Fibroblast of the aortic adventitia (primary cell): Measurements from ENCODE around the gene PCNX2. TPM values are rescaled to one million over a fixed set of nuclear protein-coding genes. Genes with fewer than 3 reads are reported as not detected.

Experiments
- DNase-seq: peaks from one replicate; pipeline ENCODE4 v3.0.0-alpha.2; 2010; ENCODE audit warnings: low read depth
- H3K4me3 ChIP-seq: 2 replicates; pipeline ENCODE4 v1.5.1; 2011; ENCODE audit warnings: low read depth, mild to moderate bottlenecking, control low read depth, low read length, moderate library complexity
- total RNA-seq: library from RNA; depleted of rRNA; stranded (reverse); fragments of >200 nt; gene quantifications from 2 replicates; pipeline ENCODE4 v1.2.3, GENCODE V29; 2012; ENCODE audit warnings: low replicate concordance
- TF ChIP-seq, protein P1 (sequence below): IDR thresholded peaks from 2 replicates; pipeline ENCODE4 v1.5.1; 2011; ENCODE audit warnings: mild to moderate bottlenecking, low read length, control low read depth, inconsistent platforms; ENCODE audit not compliant: insufficient read depth

The PCNX2 gene
- total RNA-seq, 1 donor: 70.7 TPM

DNA sequence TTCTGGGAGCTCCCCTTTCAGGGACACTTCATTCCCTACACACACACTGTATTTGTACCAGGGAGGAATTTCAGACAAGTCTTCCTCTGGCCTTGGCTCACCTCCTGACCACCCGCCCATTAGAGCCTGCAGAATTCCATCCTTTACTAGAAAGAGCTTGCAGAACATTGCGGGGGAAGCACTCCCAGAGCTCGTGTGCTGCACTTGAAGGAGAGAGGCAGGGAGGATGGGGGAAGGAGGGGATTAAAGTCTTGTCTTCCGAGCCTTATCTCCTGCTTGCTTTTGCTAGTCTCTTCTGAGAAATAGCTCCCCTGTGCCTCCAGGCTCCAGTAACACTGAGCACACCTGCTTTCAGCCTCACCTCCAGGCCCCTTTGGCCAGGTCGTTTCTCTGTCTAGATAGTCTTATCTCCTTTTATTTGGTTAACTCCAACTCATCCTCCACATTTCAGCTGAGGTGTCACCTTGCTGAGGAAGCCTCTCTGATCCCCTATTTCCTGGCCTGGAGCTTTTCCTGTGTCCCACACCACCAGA is 62.0 kb downstream of the PCNX2 start:
- DNase-seq: no peak
- TF ChIP-seq, protein P1, sequence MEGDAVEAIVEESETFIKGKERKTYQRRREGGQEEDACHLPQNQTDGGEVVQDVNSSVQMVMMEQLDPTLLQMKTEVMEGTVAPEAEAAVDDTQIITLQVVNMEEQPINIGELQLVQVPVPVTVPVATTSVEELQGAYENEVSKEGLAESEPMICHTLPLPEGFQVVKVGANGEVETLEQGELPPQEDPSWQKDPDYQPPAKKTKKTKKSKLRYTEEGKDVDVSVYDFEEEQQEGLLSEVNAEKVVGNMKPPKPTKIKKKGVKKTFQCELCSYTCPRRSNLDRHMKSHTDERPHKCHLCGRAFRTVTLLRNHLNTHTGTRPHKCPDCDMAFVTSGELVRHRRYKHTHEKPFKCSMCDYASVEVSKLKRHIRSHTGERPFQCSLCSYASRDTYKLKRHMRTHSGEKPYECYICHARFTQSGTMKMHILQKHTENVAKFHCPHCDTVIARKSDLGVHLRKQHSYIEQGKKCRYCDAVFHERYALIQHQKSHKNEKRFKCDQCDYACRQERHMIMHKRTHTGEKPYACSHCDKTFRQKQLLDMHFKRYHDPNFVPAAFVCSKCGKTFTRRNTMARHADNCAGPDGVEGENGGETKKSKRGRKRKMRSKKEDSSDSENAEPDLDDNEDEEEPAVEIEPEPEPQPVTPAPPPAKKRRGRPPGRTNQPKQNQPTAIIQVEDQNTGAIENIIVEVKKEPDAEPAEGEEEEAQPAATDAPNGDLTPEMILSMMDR: no peak
- H3K4me3 ChIP-seq: no peak overlapping the region

DNA sequence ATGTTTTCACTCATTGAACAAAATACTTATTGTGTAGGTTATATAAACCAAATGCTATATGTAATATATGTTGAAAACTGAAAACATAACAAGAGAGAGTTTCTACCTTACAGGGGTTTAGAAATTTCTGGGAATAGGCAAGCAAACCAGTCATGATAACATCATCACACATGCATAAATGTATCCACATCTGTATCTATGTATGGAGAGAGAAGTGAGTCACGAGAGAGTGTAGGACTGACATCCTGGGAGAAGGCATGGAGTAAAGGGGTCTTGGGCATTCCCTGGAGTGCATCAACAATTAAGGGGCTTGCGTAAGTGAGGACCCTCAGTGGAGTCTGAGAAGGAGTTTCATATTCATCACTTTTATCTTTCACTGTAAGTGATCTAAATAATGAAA is 65.5 kb downstream of the PCNX2 start:
- TF ChIP-seq, protein P1: no peak
- no peak overlapping the region for H3K4me3 ChIP-seq
- DNase-seq: no peak

DNA sequence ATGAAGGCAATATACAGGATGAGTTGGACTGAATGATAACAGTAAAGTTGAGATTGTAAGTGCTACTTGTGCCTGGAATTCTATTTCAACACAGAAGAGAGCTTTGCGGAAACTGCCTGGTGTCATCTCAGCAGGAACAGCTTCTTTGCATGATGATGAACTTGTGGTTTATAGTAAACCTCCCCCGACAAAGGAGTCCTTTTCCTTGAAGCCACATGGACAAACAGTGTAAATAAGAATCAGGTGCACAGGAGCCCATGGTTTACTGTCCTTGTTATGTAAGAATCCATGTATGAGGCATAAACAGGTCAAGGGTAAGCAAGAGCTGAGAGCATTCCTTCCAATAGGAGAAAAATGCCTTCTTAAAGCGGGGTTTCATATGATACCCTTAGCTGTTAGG is 66.2 kb downstream of the PCNX2 start:
- no peak for DNase-seq
- no peak overlapping the region for H3K4me3 ChIP-seq
- TF ChIP-seq, protein P1: no peak

DNA sequence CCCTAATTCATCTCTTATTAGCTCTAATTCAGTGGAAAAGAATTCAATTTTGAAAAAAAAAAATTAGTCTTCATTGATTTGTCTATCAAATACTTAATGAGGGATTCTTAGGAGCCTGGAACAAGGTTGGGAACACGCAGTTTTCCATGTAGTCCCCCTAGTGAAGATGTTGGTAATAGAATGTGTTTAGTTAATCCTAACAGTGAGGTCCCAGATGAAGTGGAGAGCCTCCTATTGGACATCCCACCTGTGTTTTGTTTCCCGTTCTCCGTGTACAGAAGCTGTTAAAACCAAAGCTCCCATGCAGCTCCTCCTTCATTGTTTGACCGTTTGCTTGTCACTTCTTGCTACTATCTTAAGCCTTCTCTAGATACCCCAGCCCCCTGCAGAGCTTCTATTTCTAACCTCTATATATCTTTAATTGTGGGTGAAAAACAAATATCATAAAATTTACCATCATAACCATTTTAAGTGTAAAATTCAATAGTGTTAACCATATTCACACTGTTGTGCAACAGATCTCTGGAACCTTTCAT is 67.5 kb downstream of the PCNX2 start:
- TF ChIP-seq, protein P1: no peak
- no peak for DNase-seq
- H3K4me3 ChIP-seq: no peak overlapping the region

DNA sequence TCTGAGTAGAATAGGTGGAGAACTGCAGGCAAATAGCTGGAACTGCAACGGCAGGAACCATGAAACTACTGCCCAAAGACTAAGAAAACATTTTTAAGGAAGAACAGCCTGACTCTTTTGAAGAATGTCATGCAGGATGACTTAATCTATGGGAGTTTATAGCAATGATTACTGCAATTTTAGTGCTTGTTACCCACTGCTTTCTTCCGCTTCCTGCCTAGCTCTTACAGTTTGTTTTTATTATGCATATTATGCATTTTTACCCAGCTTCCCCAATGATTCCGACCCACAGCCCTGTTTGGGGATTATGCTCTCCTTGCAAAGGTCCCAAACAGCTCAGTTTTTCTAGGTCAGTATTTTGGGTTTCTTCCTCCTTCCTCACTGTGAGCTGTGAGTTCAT is 71.2 kb downstream of the PCNX2 start:
- DNase-seq: no peak
- TF ChIP-seq, protein P1: no peak
- H3K4me3 ChIP-seq: no peak overlapping the region

DNA sequence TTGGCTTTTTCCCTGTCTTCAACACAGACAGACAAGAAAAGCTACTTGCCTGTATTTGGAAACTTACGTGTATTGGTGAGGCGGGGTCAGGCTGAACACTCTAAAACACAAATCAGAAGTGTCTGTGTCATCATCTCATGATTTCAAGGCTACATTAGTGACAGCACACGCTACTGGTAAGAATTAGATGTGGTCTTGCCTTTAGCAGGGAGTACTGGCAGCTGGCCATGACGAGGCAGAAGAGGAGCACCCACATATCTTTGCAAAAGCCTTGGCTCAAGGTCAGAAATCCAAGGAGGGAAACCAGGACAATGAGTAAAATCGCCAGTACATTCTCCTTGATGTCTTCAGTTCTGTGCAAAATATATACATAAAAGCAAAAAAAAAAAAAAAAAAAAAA is 77.7 kb downstream of the PCNX2 start:
- TF ChIP-seq, protein P1: no peak
- no peak for DNase-seq
- H3K4me3 ChIP-seq: no peak overlapping the region

DNA sequence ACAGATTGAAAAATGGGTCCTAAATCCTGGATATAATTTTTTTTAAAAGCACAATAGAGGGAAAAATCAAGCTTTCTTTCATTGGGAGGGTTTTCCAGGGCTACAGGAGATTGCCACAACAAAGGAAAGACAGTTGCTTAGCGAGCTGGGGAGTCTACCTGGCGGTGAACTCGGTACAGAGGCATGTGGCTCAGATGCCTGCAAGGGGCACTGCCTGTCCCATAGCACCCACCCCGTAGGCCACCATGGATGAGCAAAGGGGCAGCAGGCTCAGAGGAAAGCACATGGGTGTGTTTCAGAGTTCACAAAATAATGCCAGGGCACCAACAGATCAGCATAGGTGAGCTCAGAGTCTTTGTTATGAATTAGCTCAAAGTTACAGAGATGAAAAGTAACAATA is 79.5 kb downstream of the PCNX2 start:
- H3K4me3 ChIP-seq: no peak overlapping the region
- TF ChIP-seq, protein P1: no peak
- DNase-seq: no peak
